RPMI8226 (cell line): ENCODE measurements around the gene SPIN2A.
"Not testable (repeated sequence)": the region's sequence is repeated elsewhere in the genome, so short reads cannot be mapped to it uniquely, and the experiment has no call there.

Source experiments
- DNase-seq: peaks from one replicate; pipeline ENCODE4 v3.0.0-alpha.2; 2015

Gene SPIN2A

GRCh38 chrX:57137073-57137472 is at the start of gene SPIN2A:
Gene SPIN2A, minus strand, starts transcription at chrX:57137397. Its CDS starts 800 bp downstream, at chrX:57136597.
- not testable (repeated sequence) for DNase-seq

GRCh38 chrX:57178605-57179004 is 41.4 kb upstream of the SPIN2A start:
- peak; percentile 55 for DNase-seq

- DNase-seq, result no peak
Measured at GRCh38 chrX:57177070-57177469, 39.9 kb upstream of the SPIN2A start.

GRCh38 chrX:57172544-57172943 is 35.3 kb upstream of the SPIN2A start:
- DNase-seq, result peak; percentile 81

- no peak for DNase-seq
Measured at GRCh38 chrX:57156397-57157049, 19.3 kb upstream of the SPIN2A start.

- DNase-seq, result no peak
Measured at GRCh38 chrX:57155171-57155570, 18.0 kb upstream of the SPIN2A start.

- DNase-seq, result not testable (repeated sequence)
Measured at GRCh38 chrX:57152222-57152621, 15.0 kb upstream of the SPIN2A start.

GRCh38 chrX:57138674-57139073 is 1.5 kb upstream of the SPIN2A start:
- no peak for DNase-seq

GRCh38 chrX:57137501-57137900 is 304 bp upstream of the SPIN2A start:
- DNase-seq, result no peak

GRCh38 chrX:57136589-57136988 is 608 bp downstream of the SPIN2A start:
- not testable (repeated sequence) for DNase-seq

- DNase-seq, result no peak
Measured at GRCh38 chrX:57135287-57135686, 1.9 kb downstream of the SPIN2A start.

- no peak for DNase-seq
Measured at GRCh38 chrX:57134702-57135101, 2.5 kb downstream of the SPIN2A start.

GRCh38 chrX:57133706-57134105 is 3.5 kb downstream of the SPIN2A start:
- no peak for DNase-seq

GRCh38 chrX:57133284-57133683 is 3.9 kb downstream of the SPIN2A start:
- not testable (repeated sequence) for DNase-seq

- no peak for DNase-seq
Measured at GRCh38 chrX:57132046-57132445, 5.2 kb downstream of the SPIN2A start.

- DNase-seq, result no peak
Measured at GRCh38 chrX:57121816-57122215, 15.4 kb downstream of the SPIN2A start.

- peak; percentile 84 for DNase-seq
Measured at GRCh38 chrX:57121162-57121755, 15.9 kb downstream of the SPIN2A start, which contains the start of gene SPIN2B. Gene SPIN2B, minus strand, starts transcription at chrX:57121548.

- DNase-seq, result not testable (repeated sequence)
Measured at GRCh38 chrX:57120619-57121161, 16.5 kb downstream of the SPIN2A start.

- DNase-seq, result no peak
Measured at GRCh38 chrX:57119416-57119815, 17.8 kb downstream of the SPIN2A start.

GRCh38 chrX:57117566-57117965 is 19.6 kb downstream of the SPIN2A start:
- DNase-seq, result not testable (repeated sequence)

- no peak for DNase-seq
Measured at GRCh38 chrX:57104921-57105398, 32.2 kb downstream of the SPIN2A start.

GRCh38 chrX:57104406-57104805 is 32.8 kb downstream of the SPIN2A start:
- DNase-seq, result no peak

- no peak for DNase-seq
Measured at GRCh38 chrX:57103489-57103888, 33.7 kb downstream of the SPIN2A start.

GRCh38 chrX:57102918-57103317 is 34.3 kb downstream of the SPIN2A start:
- DNase-seq, result not testable (repeated sequence)
